GM18499 (cell line): Measurements from ENCODE around the gene WT1.
"Not testable (repeated sequence)": the region's sequence is repeated elsewhere in the genome, so short reads cannot be mapped to it uniquely, and the experiment has no call there.

Experiments
- ATAC-seq: cut with Tn5 transposase; IDR thresholded peaks from one replicate; pipeline ENCODE4 v1.9.1; 2021; ENCODE audit warnings: moderate number of reproducible peaks; ENCODE audit not compliant: insufficient read depth, unreplicated experiment

WT1 gene

GRCh38 chr11:32435511-32435941, at the start of gene WT1:
Gene WT1, minus strand, starts transcription at chr11:32435539.
- ATAC-seq: no peak

- ATAC-seq: no peak
These were observed 44.0 kb upstream of the WT1 start for GRCh38 chr11:32479291-32479690.

GRCh38 chr11:32478277-32478731, 43.0 kb upstream of the WT1 start:
- no peak for ATAC-seq

GRCh38 chr11:32473282-32473909, 38.1 kb upstream of the WT1 start:
- no peak for ATAC-seq

GRCh38 chr11:32472226-32472625, 36.9 kb upstream of the WT1 start:
- ATAC-seq: no peak

GRCh38 chr11:32471544-32471943, 36.2 kb upstream of the WT1 start:
- not testable (repeated sequence) for ATAC-seq

- ATAC-seq: no peak
These were observed 34.5 kb upstream of the WT1 start for GRCh38 chr11:32469791-32470190.

- ATAC-seq: no peak
These were observed 31.1 kb upstream of the WT1 start for GRCh38 chr11:32466279-32466915.

GRCh38 chr11:32464078-32464477, 28.7 kb upstream of the WT1 start:
- no peak for ATAC-seq

GRCh38 chr11:32462011-32462690, 26.8 kb upstream of the WT1 start:
- no peak for ATAC-seq

- no peak for ATAC-seq
These were observed 21.5 kb upstream of the WT1 start for GRCh38 chr11:32456864-32457263.

GRCh38 chr11:32454993-32455392, 19.7 kb upstream of the WT1 start:
- ATAC-seq: no peak

- no peak for ATAC-seq
These were observed 16.5 kb upstream of the WT1 start for GRCh38 chr11:32451808-32452207.

- no peak for ATAC-seq
These were observed 15.0 kb upstream of the WT1 start for GRCh38 chr11:32450372-32450771.

GRCh38 chr11:32448232-32448631, 12.9 kb upstream of the WT1 start:
- no peak for ATAC-seq

- no peak for ATAC-seq
These were observed 11.9 kb upstream of the WT1 start for GRCh38 chr11:32447252-32447651.

GRCh38 chr11:32446227-32446626, 10.9 kb upstream of the WT1 start:
- no peak for ATAC-seq

GRCh38 chr11:32444186-32444585, 8.8 kb upstream of the WT1 start:
- no peak for ATAC-seq

GRCh38 chr11:32440916-32441315, 5.6 kb upstream of the WT1 start:
- ATAC-seq: no peak

- no peak for ATAC-seq
These were observed 5.1 kb upstream of the WT1 start for GRCh38 chr11:32440312-32440908.
